Measurements from ENCODE around the gene KCTD1.
A peak's percentile ranks its signal among the peaks of the same experiment; 100 is the strongest.

The KCTD1 gene

GRCh38 chr18:26470011-26470637 is 78.2 kb downstream of the KCTD1 start:
- ChIA-PET CTCF (interaction anchor here (1.8 kb wide), 1 partner anchor 20 kb away, joined by 5 read pairs; no protein-coding TSS in a partner anchor), POLR2A (no interaction called here)
- H3K9me3 ChIP-seq (ENCODE audit: control extremely low read depth in 1 of 5, control insufficient read depth in 4 of 5, insufficient read depth in 2 of 5, low read depth in 1 of 5, low read length in 4 of 5) = no peaks in the 10 kb centered on the region
- H3K27me3 ChIP-seq (replicated peaks in 2 of 5; ENCODE audit: control insufficient read depth in 4 of 5, insufficient read depth in 5 of 5, low read length in 4 of 5) = no peaks in the 10 kb centered on the region
- peaks cover 0 to 2% (median 0%) of the 10 kb centered on the region in 4 experiments for H3K4me1 ChIP-seq (ENCODE audit: control extremely low read depth in 1 of 4, control insufficient read depth in 4 of 4, insufficient read depth in 4 of 4, low read length in 3 of 4)
- no peak overlapping the region for H3K4me3 ChIP-seq (ENCODE audit: control insufficient read depth in 1 of 7, extremely low read depth in 1 of 7, insufficient read depth in 4 of 7, low read depth in 2 of 7, low read length in 6 of 7)
- WGBS (ENCODE audit: insufficient coverage) = 90% methylated on average over 9 of the region's 10 CpGs
- H3K27ac ChIP-seq (ENCODE audit: insufficient read depth in 1 of 2, low read depth in 1 of 2, low read length in 2 of 2, poor library complexity in 1 of 2, severe bottlenecking in 2 of 2) = no peak overlapping the region
- DNase-seq = no peak
- H3K36me3 ChIP-seq (ENCODE audit: control insufficient read depth in 4 of 4, insufficient read depth in 4 of 4, low read length in 3 of 4) = no peaks in the 10 kb centered on the region

DNA sequence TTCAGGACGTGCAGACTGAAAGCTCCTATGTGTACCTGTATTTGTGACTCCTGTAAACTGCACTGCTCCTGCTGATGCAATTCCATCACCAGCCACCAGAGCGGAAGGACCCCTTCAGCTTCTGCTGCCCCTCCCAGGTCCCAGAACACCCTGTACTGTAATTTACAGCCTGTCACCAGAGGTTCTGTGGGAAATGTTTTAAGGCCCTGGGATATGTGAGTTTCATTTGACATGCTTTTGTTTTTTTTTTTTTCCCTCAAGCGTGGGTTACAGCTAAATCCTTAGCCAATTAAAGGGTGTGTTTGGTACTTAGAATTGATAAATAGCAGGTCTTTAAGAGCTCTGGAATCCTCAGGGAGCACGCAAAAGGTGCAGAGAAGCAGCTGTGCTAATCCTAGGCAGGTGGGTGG is 79.4 kb downstream of the KCTD1 start:
- ChIA-PET POLR2A (no interaction called here), CTCF (interaction anchor here (0.7 to 1.9 kb wide), 3 partner anchors 13 to 87 kb away, joined by 3 to 4 read pairs (median 3); no protein-coding TSS in a partner anchor)
- peak; percentile 39 to 54 (median 51) for DNase-seq
- Histone ChIP-seq H3K4me1 (ENCODE audit: control extremely low read depth in 1 of 4, control insufficient read depth in 4 of 4, insufficient read depth in 4 of 4, low read length in 3 of 4) (peaks cover 0 to 2% (median 0%) of the 10 kb centered on the region in 4 experiments), H3K36me3 (ENCODE audit: control insufficient read depth in 4 of 4, insufficient read depth in 4 of 4, low read length in 3 of 4) (no peaks in the 10 kb centered on the region), H3K9me3 (ENCODE audit: control extremely low read depth in 1 of 5, control insufficient read depth in 4 of 5, insufficient read depth in 2 of 5, low read depth in 1 of 5, low read length in 4 of 5) (no peaks in the 10 kb centered on the region), H3K4me3 (ENCODE audit: control insufficient read depth in 1 of 7, extremely low read depth in 1 of 7, insufficient read depth in 4 of 7, low read depth in 2 of 7, low read length in 6 of 7) (no peak overlapping the region), H3K27me3 (replicated peaks in 2 of 5; ENCODE audit: control insufficient read depth in 4 of 5, insufficient read depth in 5 of 5, low read length in 4 of 5) (no peaks in the 10 kb centered on the region), H3K27ac (ENCODE audit: insufficient read depth in 1 of 2, low read depth in 1 of 2, low read length in 2 of 2, poor library complexity in 1 of 2, severe bottlenecking in 2 of 2) (no peak overlapping the region)
- 81% methylated on average over 3 of the region's 4 CpGs for WGBS (ENCODE audit: insufficient coverage)

DNA sequence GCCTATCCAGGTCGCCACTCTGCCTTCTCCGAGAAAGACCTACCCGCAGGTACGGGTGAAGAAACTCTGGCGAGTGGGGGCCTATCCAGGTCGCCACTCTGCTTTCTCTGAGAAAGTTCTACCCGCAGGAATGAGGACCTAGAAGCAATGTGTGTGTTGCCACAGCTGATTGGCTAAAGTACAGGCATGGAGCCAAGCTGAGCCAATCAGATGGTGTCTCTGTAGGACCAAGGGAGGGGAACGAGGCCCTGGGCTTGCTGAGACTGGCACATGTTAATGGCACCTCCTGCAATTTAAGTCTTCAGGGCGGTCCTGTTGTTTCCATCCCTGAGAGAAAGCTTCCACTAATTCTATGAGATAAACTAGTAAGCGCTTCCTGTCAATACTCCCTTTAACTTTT is 82.3 kb downstream of the KCTD1 start:
- DNase-seq = no peak
- ChIA-PET CTCF (interaction anchor here (1.4 to 1.5 kb wide), 2 partner anchors 10 to 81 kb away, joined by 3 to 4 read pairs; no protein-coding TSS in a partner anchor), POLR2A (no interaction called here)
- no peaks in the 10 kb centered on the region for H3K36me3 ChIP-seq (ENCODE audit: control insufficient read depth in 4 of 4, insufficient read depth in 4 of 4, low read length in 3 of 4)
- H3K27me3 ChIP-seq (replicated peaks in 2 of 5; ENCODE audit: control insufficient read depth in 4 of 5, insufficient read depth in 5 of 5, low read length in 4 of 5) = no peaks in the 10 kb centered on the region
- WGBS (ENCODE audit: insufficient coverage) = 93% methylated on average over 9 of the region's 10 CpGs
- no peak overlapping the region for H3K27ac ChIP-seq (ENCODE audit: insufficient read depth in 1 of 2, low read depth in 1 of 2, low read length in 2 of 2, poor library complexity in 1 of 2, severe bottlenecking in 2 of 2)
- H3K9me3 ChIP-seq (ENCODE audit: control extremely low read depth in 1 of 5, control insufficient read depth in 4 of 5, insufficient read depth in 2 of 5, low read depth in 1 of 5, low read length in 4 of 5) = no peaks in the 10 kb centered on the region
- H3K4me3 ChIP-seq (ENCODE audit: control insufficient read depth in 1 of 7, extremely low read depth in 1 of 7, insufficient read depth in 4 of 7, low read depth in 2 of 7, low read length in 6 of 7) = no peak overlapping the region
- peaks cover 0 to 2% (median 0%) of the 10 kb centered on the region in 4 experiments for H3K4me1 ChIP-seq (ENCODE audit: control extremely low read depth in 1 of 4, control insufficient read depth in 4 of 4, insufficient read depth in 4 of 4, low read length in 3 of 4)

DNA sequence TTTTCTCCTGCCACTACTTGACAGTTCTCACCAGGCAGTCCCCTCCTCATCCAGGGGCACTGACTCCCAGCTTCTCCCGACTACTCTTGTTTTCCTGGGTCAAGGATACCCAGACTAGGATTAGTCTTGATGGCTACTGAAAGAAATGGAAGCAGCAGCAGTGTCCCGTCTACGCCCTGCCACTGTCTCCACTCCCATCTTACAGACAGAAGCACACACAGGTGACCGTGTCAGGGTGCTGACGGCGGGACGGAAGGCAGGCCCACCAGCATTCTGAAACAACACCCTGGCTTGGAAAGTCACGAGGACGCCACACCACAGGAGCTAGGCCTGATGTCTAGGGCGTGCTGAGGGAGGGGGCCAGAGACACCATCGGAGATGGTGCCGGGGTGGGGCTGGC is 82.9 kb downstream of the KCTD1 start:
- CTCF ChIA-PET = interaction anchor here (1.1 kb wide), 1 partner anchor 10 kb away, joined by 3 read pairs; no protein-coding TSS in a partner anchor
- no peak overlapping the region for H3K4me3 ChIP-seq (ENCODE audit: control insufficient read depth in 1 of 7, extremely low read depth in 1 of 7, insufficient read depth in 4 of 7, low read depth in 2 of 7, low read length in 6 of 7)
- H3K27me3 ChIP-seq (replicated peaks in 2 of 5; ENCODE audit: control insufficient read depth in 4 of 5, insufficient read depth in 5 of 5, low read length in 4 of 5) = no peaks in the 10 kb centered on the region
- H3K36me3 ChIP-seq (ENCODE audit: control insufficient read depth in 4 of 4, insufficient read depth in 4 of 4, low read length in 3 of 4) = no peaks in the 10 kb centered on the region
- 98% methylated on average over 11 of the region's 12 CpGs for WGBS (ENCODE audit: insufficient coverage)
- H3K9me3 ChIP-seq (ENCODE audit: control extremely low read depth in 1 of 5, control insufficient read depth in 4 of 5, insufficient read depth in 2 of 5, low read depth in 1 of 5, low read length in 4 of 5) = no peaks in the 10 kb centered on the region
- DNase-seq = no peak
- no peak overlapping the region for H3K27ac ChIP-seq (ENCODE audit: insufficient read depth in 1 of 2, low read depth in 1 of 2, low read length in 2 of 2, poor library complexity in 1 of 2, severe bottlenecking in 2 of 2)
- peaks cover 0 to 4% (median 0%) of the 10 kb centered on the region in 4 experiments for H3K4me1 ChIP-seq (ENCODE audit: control extremely low read depth in 1 of 4, control insufficient read depth in 4 of 4, insufficient read depth in 4 of 4, low read length in 3 of 4)
- POLR2A ChIA-PET = no interaction called here

GRCh38 chr18:26464128-26465011 is 84.0 kb downstream of the KCTD1 start:
- WGBS (ENCODE audit: insufficient coverage) = 94% methylated on average over 9 of the region's 11 CpGs

DNA sequence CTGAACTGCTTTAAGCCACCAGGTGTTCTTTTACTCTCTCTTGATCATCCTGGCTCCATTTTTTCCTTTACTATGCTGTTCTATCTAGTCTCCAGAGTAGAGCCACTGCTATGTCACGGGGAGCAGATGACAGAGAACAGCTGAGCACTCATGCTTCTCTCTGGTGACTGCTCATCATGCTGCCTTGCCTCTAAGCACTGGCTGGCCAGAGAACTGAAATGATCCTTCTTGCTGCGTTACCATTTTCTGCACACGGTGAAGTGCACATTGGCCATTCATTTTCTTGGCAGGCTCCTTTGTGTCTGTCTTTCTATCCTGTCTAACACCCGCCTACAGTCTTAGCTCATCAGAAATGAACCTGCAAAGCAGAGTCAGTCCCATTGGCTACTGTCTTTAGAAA is 86.0 kb downstream of the KCTD1 start:
- ChIA-PET POLR2A (no interaction called here), CTCF (interaction anchor here (0.9 kb wide), 1 partner anchor 10 kb away, joined by 4 read pairs; no protein-coding TSS in a partner anchor)
- DNase-seq = no peak
- no peaks in the 10 kb centered on the region for H3K9me3 ChIP-seq (ENCODE audit: control extremely low read depth in 1 of 5, control insufficient read depth in 4 of 5, insufficient read depth in 2 of 5, low read depth in 1 of 5, low read length in 4 of 5)
- H3K4me3 ChIP-seq (ENCODE audit: control insufficient read depth in 1 of 7, extremely low read depth in 1 of 7, insufficient read depth in 4 of 7, low read depth in 2 of 7, low read length in 6 of 7) = no peak overlapping the region
- H3K4me1 ChIP-seq (ENCODE audit: control extremely low read depth in 1 of 4, control insufficient read depth in 4 of 4, insufficient read depth in 4 of 4, low read length in 3 of 4) = peaks cover 0 to 17% (median 12%) of the 10 kb centered on the region in 4 experiments
- no peaks in the 10 kb centered on the region for H3K36me3 ChIP-seq (ENCODE audit: control insufficient read depth in 4 of 4, insufficient read depth in 4 of 4, low read length in 3 of 4)
- H3K27ac ChIP-seq (ENCODE audit: insufficient read depth in 1 of 2, low read depth in 1 of 2, low read length in 2 of 2, poor library complexity in 1 of 2, severe bottlenecking in 2 of 2) = no peak overlapping the region
- WGBS (ENCODE audit: insufficient coverage) = 100% methylated on average over 4 of the region's 4 CpGs
- no peaks in the 10 kb centered on the region for H3K27me3 ChIP-seq (replicated peaks in 2 of 5; ENCODE audit: control insufficient read depth in 4 of 5, insufficient read depth in 5 of 5, low read length in 4 of 5)

More at GRCh38 chr18:26464128-26465011, 84.0 kb downstream of the KCTD1 start:
- Histone ChIP-seq H3K9me3 (ENCODE audit: control extremely low read depth in 1 of 5, control insufficient read depth in 4 of 5, insufficient read depth in 2 of 5, low read depth in 1 of 5, low read length in 4 of 5) (no peaks in the 10 kb centered on the region), H3K36me3 (ENCODE audit: control insufficient read depth in 4 of 4, insufficient read depth in 4 of 4, low read length in 3 of 4) (no peaks in the 10 kb centered on the region), H3K27me3 (replicated peaks in 2 of 5; ENCODE audit: control insufficient read depth in 4 of 5, insufficient read depth in 5 of 5, low read length in 4 of 5) (no peaks in the 10 kb centered on the region), H3K4me1 (ENCODE audit: control extremely low read depth in 1 of 4, control insufficient read depth in 4 of 4, insufficient read depth in 4 of 4, low read length in 3 of 4) (peaks cover 0 to 6% (median under 1%) of the 10 kb centered on the region in 4 experiments), H3K27ac (ENCODE audit: insufficient read depth in 1 of 2, low read depth in 1 of 2, low read length in 2 of 2, poor library complexity in 1 of 2, severe bottlenecking in 2 of 2) (no peak overlapping the region), H3K4me3 (ENCODE audit: control insufficient read depth in 1 of 7, extremely low read depth in 1 of 7, insufficient read depth in 4 of 7, low read depth in 2 of 7, low read length in 6 of 7) (no peak overlapping the region)
- CTCF ChIA-PET = interaction anchor here (1.1 kb wide), 1 partner anchor 8 kb away, joined by 3 read pairs; no protein-coding TSS in a partner anchor
- DNase-seq = no peak
- POLR2A ChIA-PET = no interaction called here
